SKM-1 treated with dmso at 0.1 percent for 144 hours (cell line): ENCODE data around the gene ZNF335.
"Not testable (repeated sequence)": the region's sequence is repeated elsewhere in the genome, so short reads cannot be mapped to it uniquely, and the experiment has no call there.

Experiments used
- DNase-seq: peaks from one replicate; lab custom pipeline; 2025; ENCODE audit not compliant: unreplicated experiment; lab: John Stamatoyannopoulos, UW

Gene ZNF335

GRCh38 chr20:45911486-45912343 is 60.3 kb downstream of the ZNF335 start, which contains the start of gene PLTP:
PLTP (minus strand) TSS chr20:45912155; CDS start chr20:45911452, 703 bp downstream.
- no peak for DNase-seq

GRCh38 chr20:45910670-45911485 is 61.1 kb downstream of the ZNF335 start:
- DNase-seq = peak; percentile 98

GRCh38 chr20:45909817-45910669 is 62.0 kb downstream of the ZNF335 start:
- DNase-seq = peak; percentile 16

- no peak for DNase-seq
Observed at GRCh38 chr20:45909336-45909808, 62.6 kb downstream of the ZNF335 start.

GRCh38 chr20:45908084-45908483 is 63.9 kb downstream of the ZNF335 start:
- no peak for DNase-seq

- no peak for DNase-seq
Observed at GRCh38 chr20:45907219-45907948, 64.6 kb downstream of the ZNF335 start.

- no peak for DNase-seq
Observed at GRCh38 chr20:45905505-45906079, 66.4 kb downstream of the ZNF335 start.

- DNase-seq = no peak
Observed at GRCh38 chr20:45904583-45905504, 67.2 kb downstream of the ZNF335 start.

- no peak for DNase-seq
Observed at GRCh38 chr20:45902199-45902701, 69.8 kb downstream of the ZNF335 start.

GRCh38 chr20:45901332-45901731 is 70.7 kb downstream of the ZNF335 start:
- not testable (repeated sequence) for DNase-seq

- no peak for DNase-seq
Observed at GRCh38 chr20:45899046-45899835, 72.8 kb downstream of the ZNF335 start.
